ENCODE results near the gene TMEM184B. TPM values are rescaled to one million over a fixed set of nuclear protein-coding genes. Genes with fewer than 3 reads are reported as not detected.

The TMEM184B gene
- polyA plus RNA-seq (2011; rRNA removed), result 22.2 and 22.7 TPM in 2 replicates
- polyA plus RNA-seq (2012; cell fraction: cytosol; rRNA removed), result 29.0 and 43.9 TPM in 2 replicates
- polyA plus RNA-seq (2012; cell fraction: nucleus; rRNA removed), result 46.3 and 64.3 TPM in 2 replicates
- 33.2 to 36.8 TPM (median 36.6 TPM) in 3 replicates for polyA plus RNA-seq (2017; fragmentation: RNase III; extraction: RNeasy Plus Mini Kit Qiagen cat#74134 plus additional on column Dnase treatment)
- polyA minus RNA-seq (2011; rRNA and poly(A)+ RNA removed), result 20.2 and 32.7 TPM in 2 replicates

DNA sequence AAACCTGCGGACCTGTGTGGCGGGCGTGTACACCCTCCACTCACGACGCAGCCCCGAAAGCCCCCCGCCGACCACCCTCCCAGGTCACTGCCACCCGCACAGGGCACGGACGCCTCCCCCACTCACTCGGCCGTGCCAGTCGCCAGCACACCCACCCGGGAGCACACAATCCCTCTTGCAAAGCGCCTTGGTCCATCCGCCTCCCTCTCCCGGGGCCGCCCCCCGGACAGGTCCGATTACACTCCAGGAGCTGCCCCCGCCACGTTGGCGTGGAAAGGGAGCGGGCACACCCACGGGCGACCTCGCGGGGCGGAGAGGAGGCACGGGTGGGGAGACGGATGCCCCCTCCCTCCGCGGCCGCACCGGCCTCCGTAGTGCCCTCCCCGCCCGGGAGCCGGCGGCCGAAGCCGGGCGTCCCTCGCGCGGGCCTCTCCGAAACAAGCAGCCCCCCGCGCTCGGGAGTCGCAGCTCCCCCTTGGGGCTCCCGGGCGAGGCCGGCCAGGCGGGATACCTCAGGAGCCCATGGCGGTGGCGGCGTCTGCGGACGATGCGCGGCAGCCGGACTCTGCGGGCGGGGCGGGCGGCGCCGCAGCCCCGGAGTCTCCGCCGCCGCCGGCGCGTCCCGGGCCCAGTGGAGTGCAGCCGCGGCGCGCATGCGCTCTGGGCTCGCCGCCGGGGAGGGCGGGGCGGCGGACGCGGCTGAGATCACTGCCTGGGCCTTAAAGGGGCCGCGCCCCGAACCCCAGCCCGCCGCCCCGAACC lies at the start of gene TMEM184B:
Gene TMEM184B (minus strand): TSS at position 638 of the 762 bp plus-strand sequence. CDS start 25,049 bp downstream, outside the sequence.
- ChIA-PET POLR2A (interaction anchor here (0.6 kb wide), 1 partner anchor 55 kb away, joined by 3 read pairs; no protein-coding TSS in a partner anchor), CTCF (interaction anchor here (0.6 to 0.8 kb wide), 3 partner anchors 9 to 57 kb away, joined by 3 read pairs; no protein-coding TSS in a partner anchor)
- peaks cover 29% of the 10 kb centered on the region; the same call in 2 of the 3 replicates for H3K4me1 ChIP-seq
- ATAC-seq, result peak; percentile 93 to 96
- no peak for FAIRE-seq
- peak within 1 kb of the TSS; percentile 91 for H3K4me3 ChIP-seq
- peak; percentile 46 to 55 for DNase-seq (ENCODE audit: low read depth in 1 of 2, low spot score in 1 of 2)
- peak within 1 kb of the TSS; percentile 94 to 99 for H3K27ac ChIP-seq
- no CpG with 5 or more reads among the region's 97 CpGs for WGBS (ENCODE audit: missing lambda C conversion rate)
- TF ChIP-seq CBX2 (IDR thresholded peaks at IDR 0.05; ENCODE audit: borderline replicate concordance, low read depth) (no peak), NPAS2 (CRISPR knock-in tag; IDR thresholded peaks at IDR 0.05; ENCODE audit: borderline replicate concordance) (no peak), MYC (IDR thresholded peaks at IDR 0.05; ENCODE audit: borderline replicate concordance, low read length) (no peak), FOXS1 (CRISPR knock-in tag; IDR thresholded peaks at IDR 0.05) (no peak), SREBF2 (IDR thresholded peaks at IDR 0.05) (no peak), TFCP2L1 (CRISPR knock-in tag; IDR thresholded peaks at IDR 0.05) (no peak), POLR2A (IDR thresholded peaks at IDR 0.05; ENCODE audit: low read length) (peak; percentile 75), CHD4 (IDR thresholded peaks at IDR 0.05; ENCODE audit: borderline replicate concordance) (no peak), RARB (CRISPR knock-in tag; IDR thresholded peaks at IDR 0.05) (no peak), BHLHE40 (IDR thresholded peaks at IDR 0.05; ENCODE audit: low read depth, low read length) (no peak), CHD2 (IDR thresholded peaks at IDR 0.05; ENCODE audit: low read length, partially characterized antibody) (no peak), ZC3H11A (IDR thresholded peaks at IDR 0.05) (no peak), HOXA7 (CRISPR knock-in tag; IDR thresholded peaks at IDR 0.05) (no peak), PHF8 (IDR thresholded peaks at IDR 0.05; ENCODE audit: borderline replicate concordance, low read depth) (peak; percentile 62; the same call in 1 of the 2 replicates), HDAC2 (IDR thresholded peaks at IDR 0.05) (no peak), MAFK (IDR thresholded peaks at IDR 0.05; ENCODE audit: partially characterized antibody) (no peak), RAD21 (conservative IDR thresholded peaks at IDR 0.05 in 1 of 2, IDR thresholded peaks at IDR 0.05 in 1 of 2) (no peak), JUN (IDR thresholded peaks at IDR 0.05) (peak; percentile 34 to 75; a peak in 3 of 5 replicates)
- TF ChIP-seq, protein P1, sequence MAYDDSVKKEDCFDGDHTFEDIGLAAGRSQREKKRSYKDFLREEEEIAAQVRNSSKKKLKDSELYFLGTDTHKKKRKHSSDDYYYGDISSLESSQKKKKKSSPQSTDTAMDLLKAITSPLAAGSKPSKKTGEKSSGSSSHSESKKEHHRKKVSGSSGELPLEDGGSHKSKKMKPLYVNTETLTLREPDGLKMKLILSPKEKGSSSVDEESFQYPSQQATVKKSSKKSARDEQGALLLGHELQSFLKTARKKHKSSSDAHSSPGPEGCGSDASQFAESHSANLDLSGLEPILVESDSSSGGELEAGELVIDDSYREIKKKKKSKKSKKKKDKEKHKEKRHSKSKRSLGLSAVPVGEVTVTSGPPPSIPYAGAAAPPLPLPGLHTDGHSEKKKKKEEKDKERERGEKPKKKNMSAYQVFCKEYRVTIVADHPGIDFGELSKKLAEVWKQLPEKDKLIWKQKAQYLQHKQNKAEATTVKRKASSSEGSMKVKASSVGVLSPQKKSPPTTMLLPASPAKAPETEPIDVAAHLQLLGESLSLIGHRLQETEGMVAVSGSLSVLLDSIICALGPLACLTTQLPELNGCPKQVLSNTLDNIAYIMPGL (CRISPR knock-in tag; IDR thresholded peaks at IDR 0.05; ENCODE audit: borderline replicate concordance), result no peak
- TF ChIP-seq, protein P2, sequence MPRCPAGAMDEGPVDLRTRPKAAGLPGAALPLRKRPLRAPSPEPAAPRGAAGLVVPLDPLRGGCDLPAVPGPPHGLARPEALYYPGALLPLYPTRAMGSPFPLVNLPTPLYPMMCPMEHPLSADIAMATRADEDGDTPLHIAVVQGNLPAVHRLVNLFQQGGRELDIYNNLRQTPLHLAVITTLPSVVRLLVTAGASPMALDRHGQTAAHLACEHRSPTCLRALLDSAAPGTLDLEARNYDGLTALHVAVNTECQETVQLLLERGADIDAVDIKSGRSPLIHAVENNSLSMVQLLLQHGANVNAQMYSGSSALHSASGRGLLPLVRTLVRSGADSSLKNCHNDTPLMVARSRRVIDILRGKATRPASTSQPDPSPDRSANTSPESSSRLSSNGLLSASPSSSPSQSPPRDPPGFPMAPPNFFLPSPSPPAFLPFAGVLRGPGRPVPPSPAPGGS (IDR thresholded peaks at IDR 0.05), result no peak
- TF ChIP-seq, protein P3, sequence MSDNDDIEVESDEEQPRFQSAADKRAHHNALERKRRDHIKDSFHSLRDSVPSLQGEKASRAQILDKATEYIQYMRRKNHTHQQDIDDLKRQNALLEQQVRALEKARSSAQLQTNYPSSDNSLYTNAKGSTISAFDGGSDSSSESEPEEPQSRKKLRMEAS (IDR thresholded peaks at IDR 0.05), result no peak
- peak within 1 kb of the TSS; percentile 93 for H3K4me2 ChIP-seq
- H3K9me3 ChIP-seq, result no peaks in the 10 kb centered on the region

DNA sequence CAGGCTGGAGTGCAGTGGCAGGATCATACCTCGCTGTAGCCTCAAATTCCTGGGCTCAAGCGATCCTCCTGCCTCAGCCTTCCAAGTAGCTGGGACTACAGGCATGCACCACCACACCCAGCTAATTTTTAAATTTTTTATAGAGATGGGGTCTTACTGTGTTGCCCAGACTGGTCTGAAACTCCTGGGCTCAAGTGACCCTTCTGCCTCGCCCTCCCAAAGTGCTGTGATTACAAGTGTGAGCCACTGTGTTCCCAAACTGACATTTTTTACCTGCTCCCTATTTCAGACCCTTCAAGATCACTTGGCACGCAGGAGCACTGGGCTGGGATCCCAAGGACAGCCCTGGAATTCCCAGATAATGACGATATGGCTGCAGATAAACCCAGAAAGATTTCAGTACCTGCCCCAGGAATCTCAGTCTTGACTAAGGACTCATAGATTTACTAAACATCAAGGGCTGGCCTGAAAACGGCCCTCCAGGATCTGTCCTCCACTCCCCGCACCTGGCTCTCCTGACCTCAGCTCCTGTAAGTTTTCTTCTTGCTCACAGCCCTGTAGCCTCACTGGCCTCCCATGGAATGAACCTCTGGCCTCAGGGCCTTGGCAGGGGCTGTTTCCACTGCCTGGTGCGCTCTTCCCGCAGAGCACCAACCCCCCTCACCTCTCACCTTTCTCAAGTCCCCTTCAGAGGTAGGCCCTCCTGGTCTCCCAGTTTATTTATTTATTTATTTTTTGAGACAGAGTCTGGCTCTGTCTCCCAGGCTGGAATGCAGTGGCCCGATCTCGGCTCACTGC lies 48.0 kb upstream of the TMEM184B start:
- CTCF ChIA-PET, result interaction anchor here (1.0 kb wide), 1 partner anchor 14 kb away, joined by 3 read pairs; no protein-coding TSS in a partner anchor
- DNase-seq (ENCODE audit: low read depth in 1 of 2, low spot score in 1 of 2), result no peak
- POLR2A ChIA-PET, result no interaction called here
- no peaks in the 10 kb centered on the region for H3K9me3 ChIP-seq
- H3K4me1 ChIP-seq, result peaks cover 19% of the 10 kb centered on the region
- FAIRE-seq, result no peak
- ATAC-seq, result no peak
- H3K4me3 ChIP-seq, result no peak overlapping the region
- 85% methylated on average over 11 of the region's 11 CpGs for WGBS (ENCODE audit: missing lambda C conversion rate)
- H3K27ac ChIP-seq, result no peak overlapping the region
- no peak overlapping the region for H3K4me2 ChIP-seq
- TF ChIP-seq RARB (CRISPR knock-in tag; IDR thresholded peaks at IDR 0.05) (no peak), GATA3 (IDR thresholded peaks at IDR 0.05; ENCODE audit: borderline replicate concordance) (no peak), FOSB (CRISPR knock-in tag; IDR thresholded peaks at IDR 0.05) (no peak), RNF2 (IDR thresholded peaks at IDR 0.05; ENCODE audit: borderline replicate concordance, low read depth) (no peak), EHF (CRISPR knock-in tag; IDR thresholded peaks at IDR 0.05) (no peak), TP53 (CRISPR knock-in tag; IDR thresholded peaks at IDR 0.05) (no peak)
- TF ChIP-seq, protein P4, sequence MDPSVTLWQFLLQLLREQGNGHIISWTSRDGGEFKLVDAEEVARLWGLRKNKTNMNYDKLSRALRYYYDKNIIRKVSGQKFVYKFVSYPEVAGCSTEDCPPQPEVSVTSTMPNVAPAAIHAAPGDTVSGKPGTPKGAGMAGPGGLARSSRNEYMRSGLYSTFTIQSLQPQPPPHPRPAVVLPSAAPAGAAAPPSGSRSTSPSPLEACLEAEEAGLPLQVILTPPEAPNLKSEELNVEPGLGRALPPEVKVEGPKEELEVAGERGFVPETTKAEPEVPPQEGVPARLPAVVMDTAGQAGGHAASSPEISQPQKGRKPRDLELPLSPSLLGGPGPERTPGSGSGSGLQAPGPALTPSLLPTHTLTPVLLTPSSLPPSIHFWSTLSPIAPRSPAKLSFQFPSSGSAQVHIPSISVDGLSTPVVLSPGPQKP (IDR thresholded peaks at IDR 0.05; ENCODE audit: low read depth, low read length), result no peak
